ENCODE data around the gene DNAH1. TPM values are rescaled to one million over a fixed set of nuclear protein-coding genes. Genes with fewer than 3 reads are reported as not detected.

The DNAH1 gene
- total and polyA plus RNA-seq, 2 of the 13 experiments (the other 11 are each of a cell fraction or from before 2014, with no cell fraction given): 0.64 to 3.5 TPM

GRCh38 chr3:52430416-52430810 is 114.3 kb downstream of the DNAH1 start:
- TF ChIP-seq ZNF746 (CRISPR knock-in tag; IDR thresholded peaks at IDR 0.05): 0 out of 2 replicates have a peak, but pooled peaks have one; percentile 7
- no peak for TF ChIP-seq FOXP4 (CRISPR knock-in tag; IDR thresholded peaks at IDR 0.05)
- TF ChIP-seq AFF4 (CRISPR knock-in tag; IDR thresholded peaks at IDR 0.05): no peak
- TF ChIP-seq CBX2 (IDR thresholded peaks at IDR 0.05; ENCODE audit: low read depth, low read length): no peak
- no peak for TF ChIP-seq CBX2 (CRISPR knock-in tag; IDR thresholded peaks at IDR 0.05; ENCODE audit: low read depth)
- TF ChIP-seq IRF1 (CRISPR knock-in tag; IDR thresholded peaks at IDR 0.05; ENCODE audit: low read depth): no peak
- no peak for TF ChIP-seq HIVEP1 (CRISPR knock-in tag; IDR thresholded peaks at IDR 0.05)
- 0 out of 2 replicates have a peak, but pooled peaks have one; percentile 41 for TF ChIP-seq ZNF569 (CRISPR knock-in tag; IDR thresholded peaks at IDR 0.05; ENCODE audit: borderline replicate concordance)
- TSS peak; percentile 93 for BruUV-seq (replicated peaks)
- intact Hi-C loops (cut with micrococcal nuclease; ENCODE audit: unreplicated experiment): no loop called here
- in situ Hi-C loops (cut with HindIII; ENCODE audit: extremely low pct_ligation_motif_present, low pct_unique_long_range_greater_than_20kb): no loop called here
- ChIA-PET CTCF (ENCODE audit: low intra/inter-chr PET ratio, low total read pairs) (interaction anchor here (4.0 kb wide), 1 partner anchor 16 kb away, joined by 83 read pairs; the partner anchor contains the start of gene SEMA3G), POLR2A (interaction anchor here (0.9 to 1.2 kb wide), 2 partner anchors 15 to 106 kb away, joined by 3 read pairs; partner anchors contain the start of genes SEMA3G and UQCC5)
- H3K36me3 ChIP-seq (replicated peaks in 1 of 2; ENCODE audit: control insufficient read depth in 1 of 2, insufficient read depth in 2 of 2, low read length in 2 of 2): no peaks in the 10 kb centered on the region
- no peaks in the 10 kb centered on the region for H3K27me3 ChIP-seq (ENCODE audit: control insufficient read depth in 1 of 2, insufficient read depth in 2 of 2, low read length in 2 of 2)
- H3K27ac ChIP-seq (ENCODE audit: extremely low read length, insufficient read depth, low read length): peak overlapping the region; percentile 83
- no peaks in the 10 kb centered on the region for H3K9me3 ChIP-seq (ENCODE audit: low read length)
- FAIRE-seq (no peak), DNase-seq (ENCODE audit: low spot score) (no peak), ATAC-seq (peak; percentile 1; the same call in 1 of the 3 replicates)
- H3K9ac ChIP-seq (ENCODE audit: insufficient read depth, low read depth, low read length): peak overlapping the region; percentile 61
- H3K4me3 ChIP-seq (replicated peaks in 1 of 3; ENCODE audit: insufficient read depth in 1 of 3, low read depth in 2 of 3, low read length in 3 of 3): peak overlapping the region in 1 of 3 experiments; percentile 34; a peak in 2 of 6 replicates
- H3K4me1 ChIP-seq (ENCODE audit: insufficient read depth, low read length): peaks cover 66% of the 10 kb centered on the region
- no peak overlapping the region for H2AFZ ChIP-seq (ENCODE audit: low read length)
- H3K79me2 ChIP-seq (ENCODE audit: insufficient read depth, low read length): no peaks in the 10 kb centered on the region
- 70% methylated on average over 9 of the region's 9 CpGs for WGBS (ENCODE audit: low lambda C conversion rate)
- H4K20me1 ChIP-seq (ENCODE audit: insufficient read depth, low read length): no peaks in the 10 kb centered on the region
- H3K4me2 ChIP-seq (ENCODE audit: low read depth, low read length): peak overlapping the region; percentile 68
